ENCODE data around the gene BUB3.
A peak's percentile ranks its signal among the peaks of the same experiment; 100 is the strongest.

BUB3 gene

GRCh38 chr10:123154092-123154710 is at the start of gene BUB3:
Gene BUB3 (plus strand): TSS chr10:123154402. CDS start chr10:123154918, 516 bp downstream.
- peak; percentile 94 for DNase-seq (ENCODE audit: low spot score)

- DNase-seq (ENCODE audit: low spot score) = no peak
These were observed 44.7 kb upstream of the BUB3 start for GRCh38 chr10:123109466-123109865.

- DNase-seq (ENCODE audit: low spot score) = no peak
These were observed 36.4 kb upstream of the BUB3 start for GRCh38 chr10:123117644-123118417.

- DNase-seq (ENCODE audit: low spot score) = no peak
These were observed 35.1 kb upstream of the BUB3 start for GRCh38 chr10:123119081-123119480.

GRCh38 chr10:123126246-123126645 is 28.0 kb upstream of the BUB3 start:
- no peak for DNase-seq (ENCODE audit: low spot score)

- DNase-seq (ENCODE audit: low spot score) = no peak
These were observed 24.5 kb upstream of the BUB3 start for GRCh38 chr10:123129618-123130271.

- DNase-seq (ENCODE audit: low spot score) = peak; percentile 74
These were observed 21.4 kb upstream of the BUB3 start for GRCh38 chr10:123132576-123133477.

- DNase-seq (ENCODE audit: low spot score) = no peak
These were observed 20.5 kb upstream of the BUB3 start for GRCh38 chr10:123133541-123134342.

GRCh38 chr10:123134343-123134914 is 19.8 kb upstream of the BUB3 start:
- DNase-seq (ENCODE audit: low spot score) = no peak

- DNase-seq (ENCODE audit: low spot score) = no peak
These were observed 19.2 kb upstream of the BUB3 start for GRCh38 chr10:123134915-123135414.

- no peak for DNase-seq (ENCODE audit: low spot score)
These were observed 18.6 kb upstream of the BUB3 start, which contains the start of gene HMX3 for GRCh38 chr10:123135415-123136141. Gene HMX3 (plus strand): TSS chr10:123135970. CDS start chr10:123136051, 81 bp downstream.

- no peak for DNase-seq (ENCODE audit: low spot score)
These were observed 17.9 kb upstream of the BUB3 start for GRCh38 chr10:123136221-123136805.

- no peak for DNase-seq (ENCODE audit: low spot score)
These were observed 17.2 kb upstream of the BUB3 start for GRCh38 chr10:123136806-123137642.

- DNase-seq (ENCODE audit: low spot score) = no peak
These were observed 15.1 kb upstream of the BUB3 start for GRCh38 chr10:123139165-123139520.

GRCh38 chr10:123139521-123140163 is 14.6 kb upstream of the BUB3 start:
- peak; percentile 36 for DNase-seq (ENCODE audit: low spot score)

GRCh38 chr10:123140164-123140982 is 13.8 kb upstream of the BUB3 start:
- no peak for DNase-seq (ENCODE audit: low spot score)

- DNase-seq (ENCODE audit: low spot score) = no peak
These were observed 13.2 kb upstream of the BUB3 start for GRCh38 chr10:123140983-123141390.
